GM12891 (cell line): ENCODE measurements around the gene ROBO1.

Experiments used
- POLR2A ChIP-seq: IDR thresholded peaks from 2 replicates; pipeline ENCODE4 v1.6.1; 2011; ENCODE audit warnings: low read depth, low read length, control low read depth
- POLR2AphosphoS5 ChIP-seq: IDR thresholded peaks from 2 replicates; pipeline ENCODE4 v1.6.1; 2011; ENCODE audit warnings: low read depth, low read length, control low read depth
- SPI1 ChIP-seq: IDR thresholded peaks from 2 replicates; pipeline ENCODE4 v1.6.1; 2011; ENCODE audit warnings: low read depth, low read length, control low read depth

DNA sequence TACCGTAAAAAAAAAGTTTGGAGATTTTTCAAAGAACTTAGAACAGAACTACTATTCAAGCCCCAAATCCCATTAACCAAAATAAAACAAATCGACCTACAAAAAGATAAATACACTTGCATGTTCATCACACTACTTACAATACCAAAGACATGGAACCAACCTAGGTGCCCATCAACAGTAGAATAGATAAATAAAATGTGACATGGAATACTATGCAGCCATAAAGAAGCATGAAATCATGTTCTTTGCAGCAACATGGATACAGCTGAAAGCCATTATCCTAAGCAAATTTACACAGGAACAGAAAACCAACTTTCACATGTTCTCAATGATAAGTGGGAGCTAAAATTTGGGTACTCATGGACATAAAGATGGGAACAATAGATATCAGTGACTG, 768.7 kb downstream of the ROBO1 start:
- TF ChIP-seq POLR2A = no peak
- TF ChIP-seq POLR2AphosphoS5 = no peak
- no peak for TF ChIP-seq SPI1
